WTC11 (cell line): ENCODE results near the gene IMPDH1. TPM values are rescaled to one million over a fixed set of nuclear protein-coding genes. Genes with fewer than 3 reads are reported as not detected.

Experiments
- ATAC-seq: fragments of 200-7000 bp; cut with Tn5 transposase; 2 replicates; pipeline ENCODE4 v1.10.0; 2021; ENCODE audit warnings: mild to moderate bottlenecking, moderate library complexity
- CTCF ChIA-PET: fragments of 300-600 bp; sonication (Branson Sonifier 250); formaldehyde crosslinking; loops from one replicate; lab custom pipeline; 2021; ENCODE audit warnings: antibody characterized with exemption; lab: Charles Lee
- POLR2A ChIA-PET: fragments of 350-600 bp; sonication (Branson Sonifier 250); formaldehyde crosslinking; loops from one replicate; lab custom pipeline; 2021; ENCODE audit warnings: antibody characterized with exemption; lab: Charles Lee
- DNase-seq: peaks from one replicate; pipeline ENCODE4 v3.0.0; 2021; ENCODE audit warnings: low spot score
- H3K27ac Mint-ChIP-seq: 2 replicates; pipeline ENCODE4 v1.8.0; 2021; ENCODE audit warnings: mixed read lengths
- H3K27me3 Mint-ChIP-seq: 2 replicates; pipeline ENCODE4 v1.8.0; 2021; ENCODE audit warnings: low read depth, mild to moderate bottlenecking, moderate library complexity, mixed read lengths
- H3K36me3 Mint-ChIP-seq: 2 replicates; pipeline ENCODE4 v1.8.0; 2021; ENCODE audit warnings: mixed read lengths
- H3K4me1 Mint-ChIP-seq: 2 replicates; pipeline ENCODE4 v1.8.0; 2022; ENCODE audit warnings: mixed read lengths
- H3K4me3 Mint-ChIP-seq: 2 replicates; pipeline ENCODE4 v1.8.0; 2021; ENCODE audit warnings: mild to moderate bottlenecking, moderate library complexity, mixed read lengths
- H3K9me3 Mint-ChIP-seq: 2 replicates; pipeline ENCODE4 v1.8.0; 2021; ENCODE audit warnings: mixed read lengths
- ATF1 ChIP-seq: sonication (generic); formaldehyde crosslinking; IDR thresholded peaks from 2 replicates; pipeline ENCODE4 v1.8.1; 2023; ENCODE audit warnings: mild to moderate bottlenecking, moderate library complexity, missing genetic modification reagents
- CBFB ChIP-seq: sonication (generic); formaldehyde crosslinking; IDR thresholded peaks from 2 replicates; pipeline ENCODE4 v1.8.1; 2022; ENCODE audit warnings: mild to moderate bottlenecking, low read depth, missing genetic modification reagents
- CREB1 ChIP-seq: sonication (generic); formaldehyde crosslinking; IDR thresholded peaks from 2 replicates; pipeline ENCODE4 v1.8.0; 2023; ENCODE audit warnings: mild to moderate bottlenecking, missing genetic modification reagents
- IRF2 ChIP-seq: sonication (generic); formaldehyde crosslinking; IDR thresholded peaks from 2 replicates; pipeline ENCODE4 v1.8.0; 2022; ENCODE audit warnings: low read depth, missing genetic modification reagents, borderline replicate concordance
- JUN ChIP-seq: sonication (generic); formaldehyde crosslinking; IDR thresholded peaks from 2 replicates; pipeline ENCODE4 v1.8.0; 2023; ENCODE audit warnings: mild to moderate bottlenecking, missing genetic modification reagents
- MYBL2 ChIP-seq: sonication (generic); formaldehyde crosslinking; IDR thresholded peaks from 2 replicates; pipeline ENCODE4 v1.8.1; 2023; ENCODE audit warnings: mild to moderate bottlenecking, moderate library complexity, missing genetic modification reagents
- NFYB ChIP-seq: sonication (generic); formaldehyde crosslinking; conservative IDR thresholded peaks from 2 replicates; pipeline ENCODE4 v1.8.0; 2022; ENCODE audit warnings: low read depth, missing genetic modification reagents
- RORB ChIP-seq: fragments of 250-450 bp; sonication (Bioruptor Pico); IDR thresholded peaks from 2 replicates; pipeline ENCODE4 v1.9.0; 2021; ENCODE audit warnings: mild to moderate bottlenecking
- SMAD3 ChIP-seq: sonication (generic); formaldehyde crosslinking; IDR thresholded peaks from 2 replicates; pipeline ENCODE4 v1.8.0; 2022; ENCODE audit warnings: missing genetic modification reagents, mild to moderate bottlenecking, borderline replicate concordance
- TEAD1 ChIP-seq: sonication (generic); formaldehyde crosslinking; IDR thresholded peaks from 2 replicates; pipeline ENCODE4 v1.8.0; 2022; ENCODE audit warnings: mild to moderate bottlenecking, missing genetic modification reagents
- ZNF121 ChIP-seq: sonication (generic); formaldehyde crosslinking; IDR thresholded peaks from 2 replicates; pipeline ENCODE4 v1.8.0; 2023; ENCODE audit warnings: missing genetic modification reagents
- ZNF416 ChIP-seq: fragments of 250-450 bp; sonication (Bioruptor Pico); IDR thresholded peaks from 2 replicates; pipeline ENCODE4 v1.9.0; 2021; ENCODE audit warnings: mild to moderate bottlenecking, inconsistent platforms
- ZNF671 ChIP-seq: fragments of 250-450 bp; sonication (Bioruptor Pico); IDR thresholded peaks from 2 replicates; pipeline ENCODE4 v1.8.0; 2021; ENCODE audit warnings: mild to moderate bottlenecking
- total RNA-seq: library from RNA; stranded (reverse); gene quantifications from 3 replicates; pipeline ENCODE4 v1.2.3, GENCODE V29; 2021
- TF ChIP-seq, protein P1 (sequence below): sonication (generic); formaldehyde crosslinking; IDR thresholded peaks from 2 replicates; pipeline ENCODE4 v1.8.1; 2023; ENCODE audit warnings: mild to moderate bottlenecking, missing genetic modification reagents
- TF ChIP-seq, protein P2 (sequence below): fragments of 250-450 bp; sonication (Bioruptor Pico); IDR thresholded peaks from 2 replicates; pipeline ENCODE4 v1.8.0; 2021; ENCODE audit warnings: mild to moderate bottlenecking
- TF ChIP-seq, protein P3 (sequence below): sonication (generic); formaldehyde crosslinking; IDR thresholded peaks from 2 replicates; pipeline ENCODE4 v1.8.1; 2023; ENCODE audit warnings: mild to moderate bottlenecking, missing genetic modification reagents, borderline replicate concordance
- TF ChIP-seq, protein P4 (sequence below): fragments of 250-450 bp; sonication (Bioruptor Pico); IDR thresholded peaks from 2 replicates; pipeline ENCODE4 v1.9.0; 2021; ENCODE audit warnings: mild to moderate bottlenecking

The IMPDH1 gene
- total RNA-seq, 1 experiment from 2014 or later, result 54.2 TPM

DNA sequence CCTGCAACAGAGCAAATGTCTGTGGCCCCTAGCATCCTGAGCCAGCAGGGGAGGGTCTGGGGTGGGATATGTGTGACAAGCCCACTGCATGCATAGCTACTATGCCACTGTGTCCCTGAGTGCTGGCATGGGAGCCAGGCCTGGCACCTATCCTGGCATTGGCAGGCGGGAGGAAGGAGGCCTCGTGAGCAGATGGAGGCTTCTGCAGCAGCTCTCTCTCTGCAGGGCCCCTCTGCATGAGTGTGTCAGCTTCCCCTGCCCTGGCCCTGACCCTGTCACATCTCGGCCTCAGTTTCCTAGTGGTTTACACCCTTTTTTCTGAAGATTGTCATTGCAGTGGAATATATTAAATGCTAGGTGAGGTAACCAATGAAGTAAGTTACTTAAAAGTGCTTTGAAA lies 13.1 kb upstream of the IMPDH1 start:
- DNase-seq (no peak), ATAC-seq (no peak)
- H3K27ac Mint-ChIP-seq, result no peak overlapping the region
- H3K4me1 Mint-ChIP-seq, result no peaks in the 10 kb centered on the region
- ChIA-PET CTCF (interaction anchor here (0.5 to 7.1 kb wide), 5 partner anchors 12 to 244 kb away, joined by 3 to 199 read pairs (median 6); no protein-coding TSS in a partner anchor), POLR2A (interaction anchor here (1.6 kb wide), 1 partner anchor 79 kb away, joined by 3 read pairs; the partner anchor contains the start of gene RBM28)
- H3K9me3 Mint-ChIP-seq, result no peaks in the 10 kb centered on the region
- H3K27me3 Mint-ChIP-seq, result peaks cover 2% of the 10 kb centered on the region; the same call in 1 of the 2 replicates
- no peak overlapping the region for H3K4me3 Mint-ChIP-seq
- no peaks in the 10 kb centered on the region for H3K36me3 Mint-ChIP-seq
- no peak for TF ChIP-seq NFYB
- TF ChIP-seq ZNF416 (CRISPR knock-in tag), result no peak
- no peak for TF ChIP-seq JUN (CRISPR knock-in tag)
- TF ChIP-seq, protein P1, sequence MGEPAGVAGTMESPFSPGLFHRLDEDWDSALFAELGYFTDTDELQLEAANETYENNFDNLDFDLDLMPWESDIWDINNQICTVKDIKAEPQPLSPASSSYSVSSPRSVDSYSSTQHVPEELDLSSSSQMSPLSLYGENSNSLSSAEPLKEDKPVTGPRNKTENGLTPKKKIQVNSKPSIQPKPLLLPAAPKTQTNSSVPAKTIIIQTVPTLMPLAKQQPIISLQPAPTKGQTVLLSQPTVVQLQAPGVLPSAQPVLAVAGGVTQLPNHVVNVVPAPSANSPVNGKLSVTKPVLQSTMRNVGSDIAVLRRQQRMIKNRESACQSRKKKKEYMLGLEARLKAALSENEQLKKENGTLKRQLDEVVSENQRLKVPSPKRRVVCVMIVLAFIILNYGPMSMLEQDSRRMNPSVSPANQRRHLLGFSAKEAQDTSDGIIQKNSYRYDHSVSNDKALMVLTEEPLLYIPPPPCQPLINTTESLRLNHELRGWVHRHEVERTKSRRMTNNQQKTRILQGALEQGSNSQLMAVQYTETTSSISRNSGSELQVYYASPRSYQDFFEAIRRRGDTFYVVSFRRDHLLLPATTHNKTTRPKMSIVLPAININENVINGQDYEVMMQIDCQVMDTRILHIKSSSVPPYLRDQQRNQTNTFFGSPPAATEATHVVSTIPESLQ (CRISPR knock-in tag), result no peak
- no peak for TF ChIP-seq CBFB
- TF ChIP-seq ATF1 (CRISPR knock-in tag), result no peak
- no peak for TF ChIP-seq RORB
- TF ChIP-seq, protein P2, sequence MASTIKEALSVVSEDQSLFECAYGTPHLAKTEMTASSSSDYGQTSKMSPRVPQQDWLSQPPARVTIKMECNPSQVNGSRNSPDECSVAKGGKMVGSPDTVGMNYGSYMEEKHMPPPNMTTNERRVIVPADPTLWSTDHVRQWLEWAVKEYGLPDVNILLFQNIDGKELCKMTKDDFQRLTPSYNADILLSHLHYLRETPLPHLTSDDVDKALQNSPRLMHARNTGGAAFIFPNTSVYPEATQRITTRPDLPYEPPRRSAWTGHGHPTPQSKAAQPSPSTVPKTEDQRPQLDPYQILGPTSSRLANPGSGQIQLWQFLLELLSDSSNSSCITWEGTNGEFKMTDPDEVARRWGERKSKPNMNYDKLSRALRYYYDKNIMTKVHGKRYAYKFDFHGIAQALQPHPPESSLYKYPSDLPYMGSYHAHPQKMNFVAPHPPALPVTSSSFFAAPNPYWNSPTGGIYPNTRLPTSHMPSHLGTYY (CRISPR knock-in tag), result no peak
- no peak for TF ChIP-seq MYBL2
- no peak for TF ChIP-seq TEAD1 (CRISPR knock-in tag)
- TF ChIP-seq, protein P3, sequence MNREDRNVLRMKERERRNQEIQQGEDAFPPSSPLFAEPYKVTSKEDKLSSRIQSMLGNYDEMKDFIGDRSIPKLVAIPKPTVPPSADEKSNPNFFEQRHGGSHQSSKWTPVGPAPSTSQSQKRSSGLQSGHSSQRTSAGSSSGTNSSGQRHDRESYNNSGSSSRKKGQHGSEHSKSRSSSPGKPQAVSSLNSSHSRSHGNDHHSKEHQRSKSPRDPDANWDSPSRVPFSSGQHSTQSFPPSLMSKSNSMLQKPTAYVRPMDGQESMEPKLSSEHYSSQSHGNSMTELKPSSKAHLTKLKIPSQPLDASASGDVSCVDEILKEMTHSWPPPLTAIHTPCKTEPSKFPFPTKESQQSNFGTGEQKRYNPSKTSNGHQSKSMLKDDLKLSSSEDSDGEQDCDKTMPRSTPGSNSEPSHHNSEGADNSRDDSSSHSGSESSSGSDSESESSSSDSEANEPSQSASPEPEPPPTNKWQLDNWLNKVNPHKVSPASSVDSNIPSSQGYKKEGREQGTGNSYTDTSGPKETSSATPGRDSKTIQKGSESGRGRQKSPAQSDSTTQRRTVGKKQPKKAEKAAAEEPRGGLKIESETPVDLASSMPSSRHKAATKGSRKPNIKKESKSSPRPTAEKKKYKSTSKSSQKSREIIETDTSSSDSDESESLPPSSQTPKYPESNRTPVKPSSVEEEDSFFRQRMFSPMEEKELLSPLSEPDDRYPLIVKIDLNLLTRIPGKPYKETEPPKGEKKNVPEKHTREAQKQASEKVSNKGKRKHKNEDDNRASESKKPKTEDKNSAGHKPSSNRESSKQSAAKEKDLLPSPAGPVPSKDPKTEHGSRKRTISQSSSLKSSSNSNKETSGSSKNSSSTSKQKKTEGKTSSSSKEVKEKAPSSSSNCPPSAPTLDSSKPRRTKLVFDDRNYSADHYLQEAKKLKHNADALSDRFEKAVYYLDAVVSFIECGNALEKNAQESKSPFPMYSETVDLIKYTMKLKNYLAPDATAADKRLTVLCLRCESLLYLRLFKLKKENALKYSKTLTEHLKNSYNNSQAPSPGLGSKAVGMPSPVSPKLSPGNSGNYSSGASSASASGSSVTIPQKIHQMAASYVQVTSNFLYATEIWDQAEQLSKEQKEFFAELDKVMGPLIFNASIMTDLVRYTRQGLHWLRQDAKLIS, result no peak
- no peak for TF ChIP-seq CREB1 (CRISPR knock-in tag)
- TF ChIP-seq SMAD3 (CRISPR knock-in tag), result no peak
- TF ChIP-seq, protein P4, sequence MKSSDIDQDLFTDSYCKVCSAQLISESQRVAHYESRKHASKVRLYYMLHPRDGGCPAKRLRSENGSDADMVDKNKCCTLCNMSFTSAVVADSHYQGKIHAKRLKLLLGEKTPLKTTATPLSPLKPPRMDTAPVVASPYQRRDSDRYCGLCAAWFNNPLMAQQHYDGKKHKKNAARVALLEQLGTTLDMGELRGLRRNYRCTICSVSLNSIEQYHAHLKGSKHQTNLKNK (CRISPR knock-in tag), result no peak
- TF ChIP-seq ZNF671 (CRISPR knock-in tag), result no peak

DNA sequence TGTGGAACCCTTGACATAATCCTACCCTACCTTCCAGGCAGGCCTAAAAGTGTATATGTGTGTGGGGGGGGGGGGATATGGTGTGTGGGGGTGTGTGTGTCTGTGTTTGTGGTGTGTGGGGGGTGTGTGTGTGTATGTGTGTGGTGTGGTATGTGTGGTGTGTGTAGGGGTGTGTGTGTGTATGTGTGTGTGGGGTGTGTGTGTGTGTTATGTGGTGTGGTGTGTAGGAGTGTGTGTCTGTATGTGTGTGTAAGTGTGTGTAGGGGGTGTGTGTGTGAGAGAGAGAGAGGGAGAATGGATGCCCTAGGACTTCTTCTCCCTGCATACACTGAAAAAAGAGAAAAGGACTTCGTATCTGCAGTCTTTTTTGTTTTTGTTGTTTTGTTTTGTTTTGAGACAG lies 12.3 kb upstream of the IMPDH1 start:
- Mint-ChIP-seq H3K27me3 (peaks cover 2% of the 10 kb centered on the region; the same call in 1 of the 2 replicates), H3K4me1 (no peaks in the 10 kb centered on the region), H3K9me3 (no peaks in the 10 kb centered on the region), H3K36me3 (no peaks in the 10 kb centered on the region), H3K27ac (no peak overlapping the region), H3K4me3 (no peak overlapping the region)
- CTCF ChIA-PET, result interaction anchor here (0.9 to 2.2 kb wide), 6 partner anchors 13 to 75 kb away, joined by 3 to 7 read pairs (median 3); no protein-coding TSS in a partner anchor
- DNase-seq (no peak), ATAC-seq (no peak)
- no peak for TF ChIP-seq ZNF121 (CRISPR knock-in tag)
- no peak for TF ChIP-seq IRF2
- POLR2A ChIA-PET, result interaction anchor here (1.6 kb wide), 1 partner anchor 78 kb away, joined by 3 read pairs; the partner anchor contains the start of gene RBM28
